ENCODE measurements around the gene ETNK2. TPM values are rescaled to one million over a fixed set of nuclear protein-coding genes. Genes with fewer than 3 reads are reported as not detected.
A peak's percentile ranks its signal among the peaks of the same experiment; 100 is the strongest.

Gene ETNK2
- total and polyA plus RNA-seq, 2 experiments from 2014 or later: 4.2 to 5.0 TPM

DNA sequence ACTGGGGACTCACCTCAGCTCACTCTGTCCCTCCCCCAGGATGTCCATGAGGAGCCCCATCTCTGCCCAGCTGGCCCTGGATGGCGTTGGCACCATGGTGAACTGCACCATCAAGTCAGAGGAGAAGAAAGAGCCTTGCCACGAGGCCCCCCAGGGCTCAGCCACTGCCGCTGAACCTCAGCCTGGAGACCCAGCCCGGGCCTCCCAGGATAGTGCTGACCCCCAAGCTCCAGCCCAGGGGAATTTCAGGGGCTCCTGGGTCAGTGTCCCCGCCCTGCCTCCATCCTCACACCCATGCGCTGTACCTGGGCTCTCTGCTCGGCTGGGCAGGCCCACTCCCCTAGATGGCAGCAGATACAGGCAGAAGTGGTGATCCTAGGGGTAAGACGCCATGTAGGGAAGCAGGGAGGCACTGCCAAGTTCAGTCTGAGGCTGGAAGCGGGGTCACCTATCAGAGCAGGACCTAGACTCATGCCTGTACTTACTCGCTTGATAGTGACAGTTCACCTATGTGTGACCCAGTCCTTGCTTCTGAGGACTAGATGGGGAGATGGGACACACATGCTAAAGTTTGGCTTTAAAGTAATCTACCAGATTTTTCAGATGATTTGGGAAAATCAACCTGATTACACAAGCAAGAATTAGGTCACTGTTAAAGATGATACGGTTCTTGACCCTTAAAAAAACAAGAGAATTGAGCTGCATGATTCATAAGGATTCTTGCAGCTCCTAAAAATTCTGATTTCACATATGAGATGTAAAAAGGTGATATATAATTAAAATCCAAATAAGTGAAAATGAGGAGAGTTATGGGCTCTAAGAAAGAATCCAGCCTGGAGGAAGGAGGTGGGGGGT, 38.7 kb downstream of the ETNK2 start:
- in situ Hi-C loops (cut with MboI): no loop called here
- Histone ChIP-seq H4K20me1 (ENCODE audit: insufficient read depth) (no peaks in the 10 kb centered on the region), H3K4me2 (ENCODE audit: unreplicated experiment) (no peak overlapping the region), H3K27ac (no peak overlapping the region), H3K27me3 (replicated peaks; ENCODE audit: insufficient read depth) (no peaks in the 10 kb centered on the region), H3K4me1 (ENCODE audit: insufficient read depth) (peaks cover 11% of the 10 kb centered on the region), H3K9ac (no peak overlapping the region), H3F3A (ENCODE audit: insufficient read depth) (0 out of 2 replicates have a peak, but pooled peaks cover 3% of the 10 kb centered on the region), H3K9me3 (ENCODE audit: low read depth) (no peaks in the 10 kb centered on the region), H3K79me2 (ENCODE audit: insufficient read depth) (peaks cover 12% of the 10 kb centered on the region), H2AFZ (no peak overlapping the region), H3K4me3 (no peak overlapping the region), H3K36me3 (ENCODE audit: low read depth) (no peaks in the 10 kb centered on the region), H3K9me2 (ENCODE audit: insufficient read depth) (no peaks in the 10 kb centered on the region)
- peak; percentile 29 for DNase-seq
- TF ChIP-seq EZH2 (IDR thresholded peaks at IDR 0.05; ENCODE audit: insufficient read depth, poor library complexity, severe bottlenecking) (no peak), EZH2phosphoT487 (IDR thresholded peaks at IDR 0.05; ENCODE audit: insufficient read depth, low read depth) (no peak)
- WGBS, 2 experiments (ENCODE audit: low coverage in 1 of 2, low lambda C conversion rate in 2 of 2, missing lambda C conversion rate in 2 of 2): 76 to 79% methylated on average over 10 to 11 of the region's 11 CpGs

GRCh38 chr1:204110894-204111633, 40.8 kb downstream of the ETNK2 start:
- no peaks in the 10 kb centered on the region for H3K9me3 ChIP-seq (ENCODE audit: low read depth)
- DNase-seq: no peak
- TF ChIP-seq EZH2 (IDR thresholded peaks at IDR 0.05; ENCODE audit: insufficient read depth, poor library complexity, severe bottlenecking) (no peak), EZH2phosphoT487 (IDR thresholded peaks at IDR 0.05; ENCODE audit: insufficient read depth, low read depth) (no peak)

GRCh38 chr1:204108312-204109141, 43.3 kb downstream of the ETNK2 start:
- no peaks in the 10 kb centered on the region for H3K9me3 ChIP-seq (ENCODE audit: low read depth)
- in situ Hi-C loops (cut with MboI): no loop called here
- 72 to 76% methylated on average over 21 of the region's 21 CpGs for WGBS, 2 experiments (ENCODE audit: low coverage in 1 of 2, low lambda C conversion rate in 2 of 2, missing lambda C conversion rate in 2 of 2)

More at GRCh38 chr1:204110894-204111633, 40.8 kb downstream of the ETNK2 start:
- 0 out of 2 replicates have a peak, but pooled peaks cover 3% of the 10 kb centered on the region for H3F3A ChIP-seq (ENCODE audit: insufficient read depth)
- H3K27me3 ChIP-seq (replicated peaks; ENCODE audit: insufficient read depth): no peaks in the 10 kb centered on the region
- H3K4me2 ChIP-seq (ENCODE audit: unreplicated experiment): no peak overlapping the region
- no peaks in the 10 kb centered on the region for H3K36me3 ChIP-seq (ENCODE audit: low read depth)
- H4K20me1 ChIP-seq (ENCODE audit: insufficient read depth): no peaks in the 10 kb centered on the region
- peaks cover 11% of the 10 kb centered on the region for H3K4me1 ChIP-seq (ENCODE audit: insufficient read depth)
- no peaks in the 10 kb centered on the region for H3K9me2 ChIP-seq (ENCODE audit: insufficient read depth)
- in situ Hi-C loops (cut with MboI): no loop called here
- H3K4me3 ChIP-seq: no peak overlapping the region
- WGBS, 2 experiments (ENCODE audit: low coverage in 1 of 2, low lambda C conversion rate in 2 of 2, missing lambda C conversion rate in 2 of 2): 69 to 73% methylated on average over 5 of the region's 5 CpGs
- H3K79me2 ChIP-seq (ENCODE audit: insufficient read depth): peaks cover 29% of the 10 kb centered on the region
- H3K9ac ChIP-seq: no peak overlapping the region
- no peak overlapping the region for H2AFZ ChIP-seq
- H3K27ac ChIP-seq: no peak overlapping the region

GRCh38 chr1:204107892-204108291, 44.0 kb downstream of the ETNK2 start:
- Histone ChIP-seq H3K4me3 (no peak overlapping the region), H3K9me3 (ENCODE audit: low read depth) (no peaks in the 10 kb centered on the region), H3K9ac (no peak overlapping the region), H3K27ac (no peak overlapping the region), H2AFZ (no peak overlapping the region), H3K36me3 (ENCODE audit: low read depth) (no peaks in the 10 kb centered on the region), H3K4me2 (ENCODE audit: unreplicated experiment) (no peak overlapping the region), H3K4me1 (ENCODE audit: insufficient read depth) (peaks cover 20% of the 10 kb centered on the region), H3F3A (ENCODE audit: insufficient read depth) (peaks cover 4% of the 10 kb centered on the region; the same call in 1 of the 2 replicates), H4K20me1 (ENCODE audit: insufficient read depth) (no peaks in the 10 kb centered on the region), H3K27me3 (replicated peaks; ENCODE audit: insufficient read depth) (no peaks in the 10 kb centered on the region), H3K79me2 (ENCODE audit: insufficient read depth) (peaks cover 55% of the 10 kb centered on the region), H3K9me2 (ENCODE audit: insufficient read depth) (no peaks in the 10 kb centered on the region)
- no peak for DNase-seq
- in situ Hi-C loops (cut with MboI): no loop called here
- 95 to 98% methylated on average over 2 of the region's 2 CpGs for WGBS, 2 experiments (ENCODE audit: low coverage in 1 of 2, low lambda C conversion rate in 2 of 2, missing lambda C conversion rate in 2 of 2)
- TF ChIP-seq EZH2phosphoT487 (IDR thresholded peaks at IDR 0.05; ENCODE audit: insufficient read depth, low read depth): no peak
- TF ChIP-seq EZH2 (IDR thresholded peaks at IDR 0.05; ENCODE audit: insufficient read depth, poor library complexity, severe bottlenecking): no peak

More at GRCh38 chr1:204108312-204109141, 43.3 kb downstream of the ETNK2 start:
- Histone ChIP-seq H3K4me3 (no peak overlapping the region), H3K36me3 (ENCODE audit: low read depth) (no peaks in the 10 kb centered on the region), H4K20me1 (ENCODE audit: insufficient read depth) (no peaks in the 10 kb centered on the region), H3K9me2 (ENCODE audit: insufficient read depth) (no peaks in the 10 kb centered on the region), H3K27me3 (replicated peaks; ENCODE audit: insufficient read depth) (no peaks in the 10 kb centered on the region), H3K79me2 (ENCODE audit: insufficient read depth) (peaks cover 50% of the 10 kb centered on the region), H3K4me1 (ENCODE audit: insufficient read depth) (peaks cover 17% of the 10 kb centered on the region), H3K27ac (no peak overlapping the region), H3F3A (ENCODE audit: insufficient read depth) (no peaks in the 10 kb centered on the region), H2AFZ (no peak overlapping the region), H3K4me2 (ENCODE audit: unreplicated experiment) (no peak overlapping the region), H3K9ac (no peak overlapping the region)
- no peak for DNase-seq
- no peak for TF ChIP-seq EZH2 (IDR thresholded peaks at IDR 0.05; ENCODE audit: insufficient read depth, poor library complexity, severe bottlenecking)
- no peak for TF ChIP-seq EZH2phosphoT487 (IDR thresholded peaks at IDR 0.05; ENCODE audit: insufficient read depth, low read depth)
